Measurements from ENCODE around the gene CD83.

GRCh38 chr6:14144678-14145113 lies 27.1 kb downstream of the CD83 start:
- TF ChIP-seq CTCF (IDR thresholded peaks at IDR 0.05; ENCODE audit: low read length) (peak; percentile 91), EZH2 (optimal IDR thresholded peaks at IDR 0.05; ENCODE audit: low read depth, low read length) (no peak), EZH2phosphoT487 (IDR thresholded peaks at IDR 0.05; ENCODE audit: low read length) (no peak)

All from MM.1S (cell line).